K562 (cell line): ENCODE data around the gene NT5C2. TPM values are rescaled to one million over a fixed set of nuclear protein-coding genes. Genes with fewer than 3 reads are reported as not detected.

ENCODE experiments used
- ATAC-seq: fragments of 200-7000 bp; cut with Tn5 transposase; 3 replicates; pipeline ENCODE4 v1.9.1; 2020; ENCODE audit warnings: moderate library complexity
- BruUV-seq: library from RNA; stranded (reverse); fragments of 400-500 nt; replicated peaks from 2 replicates; lab custom pipeline; 2021; lab: Mats Ljungman, UMichigan
- CTCF ChIA-PET: fragments of 300-600 bp; formaldehyde crosslinking; extraction: SDS; loops from one replicate; lab custom pipeline; 2021; ENCODE audit warnings: low intra/inter-chr PET ratio; lab: Yijun Ruan, JAX
- POLR2A ChIA-PET: fragments of 300-600, 350-650 bp; sonication (Branson Sonifier 250); formaldehyde crosslinking; extraction: SDS; loops from one replicate; lab custom pipeline; 2021; ENCODE audit warnings: antibody characterized with exemption, inconsistent platforms; lab: Yijun Ruan, JAX
- DNase-seq, 4 experiments: peaks; one replicate each; pipeline versions ENCODE4 v3.0.0 to v3.0.0-alpha.2; 2011 to 2018; ENCODE audit warnings: low spot score in 3 of 4, mixed read lengths in 3 of 4; ENCODE audit errors: extremely low read depth in 1 of 4
- FAIRE-seq: peaks from 2 replicates; lab custom pipeline; 2011; peaks lifted over from hg19 to GRCh38; lab: Jason Lieb, UNC
- H2AFZ ChIP-seq: 2 replicates; pipeline ENCODE4 v1.6.0; 2011; ENCODE audit warnings: low read depth, low read length, control low read depth, inconsistent platforms
- H3K27ac ChIP-seq: fragments of 200-600 bp; 3 replicates; pipeline ENCODE4 v1.8.0; 2011; ENCODE audit warnings: low read depth, mild to moderate bottlenecking, control low read depth, inconsistent platforms, low read length, moderate library complexity, mixed read lengths; ENCODE audit errors: extremely low read depth
- H3K27me3 ChIP-seq, 2 experiments: fragments of 300-600 bp in 1 of 2; 2 replicates in 1 of 2; 3 replicates in 1 of 2; pipeline versions ENCODE4 v1.6.0 to v1.8.0; 2011; ENCODE audit warnings: inconsistent platforms in 2 of 2, low read length in 2 of 2, mild to moderate bottlenecking in 1 of 2, mixed read lengths in 1 of 2, moderate library complexity in 1 of 2; ENCODE audit not compliant: control insufficient read depth in 2 of 2, insufficient read depth in 2 of 2
- H3K36me3 ChIP-seq: fragments of 300-600 bp; 3 replicates; pipeline ENCODE4 v1.8.0; 2011; ENCODE audit warnings: mild to moderate bottlenecking, low read length, inconsistent platforms; ENCODE audit not compliant: control insufficient read depth, insufficient read depth
- H3K4me1 ChIP-seq, 2 experiments: fragments of 200-600 bp in 1 of 2; replicated peaks in 1 of 2; 2 replicates in 1 of 2; 3 replicates in 1 of 2; pipeline versions ENCODE4 v1.5.1 to v1.8.0; 2011; ENCODE audit warnings: inconsistent platforms in 2 of 2, low read length in 2 of 2, mild to moderate bottlenecking in 1 of 2, mixed read lengths in 1 of 2, moderate library complexity in 1 of 2; ENCODE audit not compliant: control insufficient read depth in 2 of 2, insufficient read depth in 2 of 2
- H3K4me2 ChIP-seq: 2 replicates; pipeline ENCODE4 v1.6.1; 2011; ENCODE audit warnings: low read length, control low read depth, inconsistent platforms, mixed read lengths; ENCODE audit not compliant: insufficient read depth
- H3K4me3 ChIP-seq: fragments of 200-600 bp; sonication (generic), shearing (Covaris generic); 2 replicates; pipeline ENCODE4 v1.5.1; 2016; ENCODE audit warnings: control low read depth, inconsistent platforms
- H3K79me2 ChIP-seq: fragments of 200-600 bp; 3 replicates; pipeline ENCODE4 v1.8.0; 2011; ENCODE audit warnings: low read length, inconsistent platforms; ENCODE audit not compliant: control insufficient read depth, insufficient read depth
- H3K9ac ChIP-seq, 2 experiments: 2 replicates each; pipeline versions ENCODE4 v1.6.0 to v1.6.1; 2011; ENCODE audit warnings: low read depth in 2 of 2, low read length in 2 of 2, control low read depth in 1 of 2, inconsistent platforms in 1 of 2, mild to moderate bottlenecking in 1 of 2, mixed read lengths in 1 of 2; ENCODE audit not compliant: insufficient read depth in 1 of 2
- H3K9me1 ChIP-seq: one replicate; pipeline ENCODE4 v1.6.0; 2011; ENCODE audit warnings: inconsistent platforms, mild to moderate bottlenecking, low read length, moderate library complexity; ENCODE audit not compliant: control insufficient read depth, insufficient read depth
- H3K9me3 ChIP-seq: replicated peaks from 2 replicates; pipeline ENCODE4 v1.5.1; 2011; ENCODE audit warnings: low read depth, low read length, inconsistent platforms; ENCODE audit not compliant: control insufficient read depth, insufficient read depth
- H4K20me1 ChIP-seq: replicated peaks from 2 replicates; pipeline ENCODE4 v1.6.1; 2011; ENCODE audit warnings: low read length, inconsistent platforms, mixed read lengths; ENCODE audit not compliant: control insufficient read depth, insufficient read depth
- CC2D1A ChIP-seq: fragments of 450-650 bp; IDR thresholded peaks from 2 replicates; pipeline ENCODE4 v1.6.1; 2017; ENCODE audit warnings: mild to moderate bottlenecking
- HDAC1 ChIP-seq, 2 experiments: fragments of 450-650 bp; IDR thresholded peaks; 2 replicates each; pipeline ENCODE4 v1.6.1; 2016 to 2017; ENCODE audit warnings: inconsistent platforms in 1 of 2, mild to moderate bottlenecking in 1 of 2, moderate library complexity in 1 of 2
- ILK ChIP-seq: fragments of 450-650 bp; IDR thresholded peaks from 2 replicates; pipeline ENCODE4 v1.6.1; 2016; ENCODE audit warnings: missing genetic modification characterization, low read depth, mild to moderate bottlenecking, missing compliant biosample characterization, moderate library complexity, borderline replicate concordance
- IRF2 ChIP-seq: sonication (generic); formaldehyde crosslinking; IDR thresholded peaks from 2 replicates; pipeline ENCODE4 v1.8.1; 2022; ENCODE audit warnings: mild to moderate bottlenecking, missing genetic modification reagents
- LCOR ChIP-seq: sonication (generic); formaldehyde crosslinking; IDR thresholded peaks from 2 replicates; pipeline ENCODE4 v1.8.0; 2022; ENCODE audit warnings: mild to moderate bottlenecking, missing genetic modification reagents
- MAFF ChIP-seq: IDR thresholded peaks from 2 replicates; pipeline ENCODE4 v1.6.1; 2012; ENCODE audit warnings: low read length, improper control_type of control experiment
- PHB ChIP-seq: fragments of 250-450 bp; sonication (Bioruptor Pico); IDR thresholded peaks from 2 replicates; pipeline ENCODE4 v1.5.0; 2021
- YY1 ChIP-seq, 3 experiments: IDR thresholded peaks; 2 replicates each; pipeline ENCODE4 v1.6.1; 2011; ENCODE audit warnings: low read length in 2 of 3, mild to moderate bottlenecking in 2 of 3, moderate library complexity in 2 of 3, borderline replicate concordance in 1 of 3, control low read depth in 1 of 3, low read depth in 1 of 3; ENCODE audit not compliant: insufficient read depth in 3 of 3, insufficient replicate concordance in 2 of 3, control insufficient read depth in 1 of 3, insufficient read length in 1 of 3; ENCODE audit errors: extremely low read depth in 1 of 3
- ZNF253 ChIP-seq: fragments of 250-450 bp; sonication (Bioruptor Pico); conservative IDR thresholded peaks from 2 replicates; pipeline ENCODE4 v1.6.1; 2021; ENCODE audit warnings: mild to moderate bottlenecking
- ZNF507 ChIP-seq: conservative IDR thresholded peaks from 2 replicates; pipeline ENCODE4 v1.6.1; 2017; ENCODE audit warnings: missing genetic modification characterization, missing compliant biosample characterization
- ZNF766 ChIP-seq: fragments of 200-800 bp; sonication (Bioruptor generic); conservative IDR thresholded peaks from 2 replicates; pipeline ENCODE4 v1.6.1; 2016; ENCODE audit warnings: missing genetic modification characterization, missing compliant biosample characterization
- WGBS: fragments of 100-300 bp; shearing (Covaris generic); methylation state at CpG from one replicate; pipeline ENCODE4 v1.1.6; 2016; ENCODE audit warnings: low coverage, mixed read lengths; ENCODE audit not compliant: insufficient coverage; ENCODE audit errors: missing lambda C conversion rate; 5-methylcytosine and 5-hydroxymethylcytosine counted together
- in situ Hi-C: fragments of 300-500 bp; cut with MboI; formaldehyde crosslinking; loops from 4 replicates; pipeline ENCODE4 v1.15.0; 2018; ENCODE audit warnings: inconsistent platforms, mixed read lengths
- intact Hi-C: fragments of 100-400 bp; cut with micrococcal nuclease; formaldehyde crosslinking; loops from 2 replicates; pipeline ENCODE4 v1.14.2; 2022
- polyA plus RNA-seq, 8 experiments: library from polyadenylated mRNA; depleted of rRNA in 4 of 8; stranded (reverse) in 5 of 8; unstranded in 3 of 8; fragments of >200 nt; fragmentation: Nextera tagmentation in 2 of 8; fragmentation: Illumina TruSeq in 1 of 8; extraction: Ambion mirVana in 2 of 8; extraction: Trizol in 1 of 8; gene quantifications; 2 replicates each; pipeline versions ENCODE4 v1.2.1 to v1.2.3, GENCODE V29; 2011 to 2014; ENCODE audit warnings: inconsistent platforms in 1 of 8, missing spikeins in 1 of 8
- total RNA-seq, 7 experiments: library from RNA; depleted of rRNA in 6 of 7; stranded (reverse); fragments of >200 nt in 6 of 7; fragmentation: Illumina TruSeq in 2 of 7; extraction: Trizol in 2 of 7; gene quantifications; 2 replicates each; pipeline versions ENCODE4 v1.2.1 to v1.2.3, GENCODE V29; 2011 to 2021; ENCODE audit warnings: low replicate concordance in 1 of 7

NT5C2 gene
- total and polyA plus RNA-seq, 9 of the 15 experiments (the other 6 are each of a cell fraction or from before 2014, with no cell fraction given): 11.3 to 45.2 (median 27.7) TPM

DNA sequence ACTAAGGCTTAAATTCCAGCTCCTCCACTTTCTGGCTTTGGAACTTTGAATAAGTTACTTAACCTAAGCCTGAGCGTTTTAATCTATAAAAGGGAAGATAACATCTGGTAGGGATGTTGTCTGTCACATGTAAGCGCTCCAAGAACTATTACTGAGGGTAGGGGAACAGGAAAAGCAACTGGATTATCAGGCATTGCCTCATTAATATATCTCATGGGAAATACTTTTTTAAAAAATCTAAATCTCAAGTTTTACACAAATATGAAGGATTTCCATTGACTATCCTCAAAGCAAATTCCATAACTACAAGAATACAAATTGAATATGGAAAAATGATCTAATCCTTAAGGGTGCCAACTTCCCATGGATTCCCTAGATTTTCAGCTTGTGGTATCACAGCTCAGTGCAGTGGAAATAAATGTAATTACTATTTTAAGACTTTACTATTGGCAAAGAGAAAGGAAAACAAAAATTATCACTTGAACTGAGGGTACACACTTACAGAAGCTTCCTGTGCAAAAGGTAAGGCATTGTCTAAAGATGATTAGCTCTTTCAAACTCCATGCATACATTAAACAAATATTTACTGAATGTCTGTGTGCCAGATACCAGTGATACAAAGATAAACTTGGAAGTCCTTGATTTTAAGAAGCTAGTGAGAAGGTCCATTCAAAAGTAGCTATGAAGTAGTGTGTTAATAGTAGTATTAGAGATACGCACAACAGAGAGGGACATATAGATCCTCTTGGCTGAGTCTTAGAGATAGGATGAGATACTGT, 38.4 kb downstream of the NT5C2 start:
- H3K4me1 ChIP-seq: no peaks in the 10 kb centered on the region; a peak in 1 of 5 replicates

More for the DNA sequence above, 38.4 kb downstream of the NT5C2 start:
- no peaks in the 10 kb centered on the region for H4K20me1 ChIP-seq
- H3K9me1 ChIP-seq: no peaks in the 10 kb centered on the region
- no peak for TF ChIP-seq CC2D1A
- no peak for TF ChIP-seq IRF2 (CRISPR knock-in tag)
- no peak for TF ChIP-seq LCOR (CRISPR knock-in tag)
- no peak for TF ChIP-seq ZNF766 (CRISPR knock-in tag)
- no peak for TF ChIP-seq ZNF507 (tag)
- TF ChIP-seq ILK (tag): no peak
- TF ChIP-seq PHB (CRISPR knock-in tag): no peak
- no peak for TF ChIP-seq MAFF
- no peak for TF ChIP-seq HDAC1 (IDR thresholded peaks at IDR 0.05)
- no peak for TF ChIP-seq ZNF253 (CRISPR knock-in tag)
- no peak for TF ChIP-seq YY1 (IDR thresholded peaks at IDR 0.05; ENCODE audit: borderline replicate concordance in 1 of 3, control insufficient read depth in 1 of 3, extremely low read depth in 1 of 3, insufficient read depth in 3 of 3, insufficient read length in 1 of 3, insufficient replicate concordance in 2 of 3, low read depth in 1 of 3, low read length in 2 of 3)
- no peaks in the 10 kb centered on the region for H3K27me3 ChIP-seq
- no TSS peak for BruUV-seq
- no peak overlapping the region for H2AFZ ChIP-seq
- DNase-seq: no peak
- H3K27ac ChIP-seq: no peak overlapping the region
- H3K4me3 ChIP-seq: no peak overlapping the region
- no peak overlapping the region for H3K4me2 ChIP-seq
- in situ Hi-C loops: no loop called here
- CTCF ChIA-PET: no interaction called here
- H3K9me3 ChIP-seq: no peaks in the 10 kb centered on the region
- peaks cover 4% of the 10 kb centered on the region; the same call in 1 of the 3 replicates for H3K36me3 ChIP-seq
- no peak overlapping the region for H3K9ac ChIP-seq
- no peak for FAIRE-seq
- H3K79me2 ChIP-seq: no peaks in the 10 kb centered on the region
- ATAC-seq: no peak
- WGBS: 55% methylated on average over 3 of the region's 3 CpGs
- intact Hi-C loops: no loop called here
- POLR2A ChIA-PET: interaction anchor here (0.9 to 1.6 kb wide), 3 partner anchors 12 to 34 kb away, joined by 3 read pairs; no protein-coding TSS in a partner anchor
